ENCODE measurements around the gene CDH13.
A peak's percentile ranks its signal among the peaks of the same experiment; 100 is the strongest.

Gene CDH13

DNA sequence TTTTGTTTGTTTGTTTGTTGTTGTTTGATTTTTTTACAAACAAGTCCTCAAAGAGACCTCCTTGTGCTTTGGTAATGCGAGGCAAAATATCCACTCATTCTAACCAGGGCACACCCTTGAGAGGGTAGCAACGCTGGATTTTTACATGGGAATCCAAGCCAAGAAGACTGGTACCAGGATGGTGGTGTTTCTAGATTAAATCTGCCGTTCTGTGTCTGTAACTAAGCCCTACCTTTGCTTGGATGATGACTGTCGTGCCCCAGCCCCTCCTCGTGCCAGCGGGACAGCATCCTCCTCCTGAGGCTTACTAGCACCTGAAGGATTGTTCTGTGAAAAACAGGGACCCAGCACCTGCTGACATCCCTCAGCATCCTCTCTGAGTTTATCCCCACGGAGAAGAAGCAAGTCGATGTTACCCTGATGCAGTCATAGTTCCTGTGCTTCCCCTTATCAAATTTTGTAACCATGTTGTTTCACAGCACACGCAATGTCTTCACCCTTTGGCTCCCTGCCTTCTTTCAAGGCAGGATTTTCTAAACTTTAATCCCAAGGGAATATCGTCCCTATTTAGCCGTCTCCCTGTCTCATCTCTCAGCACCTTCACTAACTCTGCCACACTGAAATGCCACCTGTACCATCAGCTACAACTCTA is 1175.9 kb downstream of the CDH13 start:
- no peak for DNase-seq

DNA sequence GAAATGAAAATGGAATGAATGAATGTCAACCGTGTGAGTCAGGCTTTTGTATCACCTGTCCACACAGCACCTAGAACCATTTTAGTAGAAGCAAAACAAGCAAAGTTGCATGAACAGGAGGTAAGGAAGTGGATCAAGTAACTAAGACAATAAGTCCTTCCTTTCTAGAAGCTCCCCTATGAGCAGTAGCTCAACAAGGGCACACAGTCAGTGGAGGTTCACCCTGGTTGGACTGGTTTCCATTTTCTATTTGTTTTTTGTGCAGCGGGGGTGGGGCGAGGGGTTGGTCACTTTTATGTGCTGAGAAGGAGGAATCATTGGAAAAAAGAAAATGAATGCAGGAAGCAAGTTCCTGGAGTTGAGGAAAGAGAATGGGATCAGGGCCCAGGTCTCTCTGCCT is 1177.0 kb downstream of the CDH13 start:
- DNase-seq, result no peak

DNA sequence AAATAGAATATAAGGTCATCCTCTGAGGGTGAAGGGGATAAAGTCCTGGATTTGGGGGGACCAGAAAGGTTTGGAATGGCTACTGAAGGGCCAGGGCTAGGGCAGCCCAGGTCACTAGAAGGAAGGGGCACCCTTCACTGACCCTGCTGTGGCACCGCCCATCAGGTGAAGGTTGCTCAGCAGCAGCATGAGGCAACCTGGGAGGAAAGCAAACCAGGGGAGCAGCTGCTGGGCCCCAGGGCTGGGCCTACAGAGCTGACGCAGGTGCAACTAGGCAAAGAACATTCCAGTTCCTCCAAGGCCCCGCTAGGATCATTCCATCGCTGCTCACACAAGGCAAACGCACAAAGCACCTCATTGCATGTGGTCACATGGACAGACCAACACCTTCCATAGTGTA is 1177.6 kb downstream of the CDH13 start:
- no peak for DNase-seq

DNA sequence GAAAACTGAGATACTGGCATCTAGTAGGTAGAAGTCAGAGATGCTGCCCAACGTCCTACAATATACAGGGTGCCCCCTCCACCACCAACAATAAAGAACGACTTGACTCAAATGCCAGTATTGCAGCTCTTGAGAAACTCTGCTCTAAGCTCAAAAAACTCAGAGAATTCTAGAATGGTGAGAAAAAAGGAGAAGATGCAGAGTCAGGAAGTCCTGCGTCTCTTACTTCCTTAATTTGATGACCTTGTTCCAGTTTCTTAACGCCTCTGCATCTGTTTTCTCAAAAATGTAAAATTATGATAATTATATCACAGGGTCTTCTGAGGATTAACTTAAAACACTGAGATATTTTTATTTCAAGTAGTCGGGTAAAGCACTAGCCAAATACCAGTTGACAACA is 1179.3 kb downstream of the CDH13 start:
- DNase-seq, result no peak

DNA sequence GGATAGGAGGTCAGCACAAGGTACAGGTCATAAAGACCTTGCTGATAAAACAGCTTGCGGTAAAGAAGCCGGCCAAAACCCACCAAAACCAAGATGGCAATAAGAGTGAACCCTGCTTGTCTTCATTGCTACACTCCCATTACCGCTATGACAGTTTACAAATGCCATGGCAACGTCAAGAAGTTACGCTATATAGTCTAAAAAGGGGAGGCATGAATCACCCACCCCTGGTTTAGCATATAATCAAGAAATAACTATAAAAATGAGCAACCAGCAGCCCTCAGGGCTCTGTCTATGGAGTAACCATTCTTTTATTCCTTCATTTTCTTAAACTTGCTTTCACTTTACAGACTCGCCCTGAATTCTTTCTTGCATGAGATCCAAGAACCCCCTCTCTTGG is 1180.0 kb downstream of the CDH13 start:
- no peak for DNase-seq

DNA sequence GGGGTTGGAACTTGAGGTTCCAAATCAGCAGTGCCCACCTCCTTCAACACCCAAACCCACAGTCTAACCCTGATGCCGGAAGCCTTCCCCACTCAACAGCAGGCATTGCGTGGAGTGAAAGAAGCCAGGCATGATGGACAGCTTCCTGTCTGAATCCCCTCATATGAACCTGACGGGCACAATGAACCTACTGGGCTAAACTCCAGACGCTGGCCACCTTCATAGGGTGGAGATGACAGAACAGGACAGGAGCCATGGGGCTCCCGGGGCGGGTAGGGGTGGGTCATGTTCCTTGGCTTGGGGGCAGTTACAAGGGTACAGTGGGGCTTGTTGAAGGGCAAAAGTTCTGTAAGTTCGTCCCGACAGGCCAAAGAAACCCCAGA is 1180.5 kb downstream of the CDH13 start:
- DNase-seq, result no peak

DNA sequence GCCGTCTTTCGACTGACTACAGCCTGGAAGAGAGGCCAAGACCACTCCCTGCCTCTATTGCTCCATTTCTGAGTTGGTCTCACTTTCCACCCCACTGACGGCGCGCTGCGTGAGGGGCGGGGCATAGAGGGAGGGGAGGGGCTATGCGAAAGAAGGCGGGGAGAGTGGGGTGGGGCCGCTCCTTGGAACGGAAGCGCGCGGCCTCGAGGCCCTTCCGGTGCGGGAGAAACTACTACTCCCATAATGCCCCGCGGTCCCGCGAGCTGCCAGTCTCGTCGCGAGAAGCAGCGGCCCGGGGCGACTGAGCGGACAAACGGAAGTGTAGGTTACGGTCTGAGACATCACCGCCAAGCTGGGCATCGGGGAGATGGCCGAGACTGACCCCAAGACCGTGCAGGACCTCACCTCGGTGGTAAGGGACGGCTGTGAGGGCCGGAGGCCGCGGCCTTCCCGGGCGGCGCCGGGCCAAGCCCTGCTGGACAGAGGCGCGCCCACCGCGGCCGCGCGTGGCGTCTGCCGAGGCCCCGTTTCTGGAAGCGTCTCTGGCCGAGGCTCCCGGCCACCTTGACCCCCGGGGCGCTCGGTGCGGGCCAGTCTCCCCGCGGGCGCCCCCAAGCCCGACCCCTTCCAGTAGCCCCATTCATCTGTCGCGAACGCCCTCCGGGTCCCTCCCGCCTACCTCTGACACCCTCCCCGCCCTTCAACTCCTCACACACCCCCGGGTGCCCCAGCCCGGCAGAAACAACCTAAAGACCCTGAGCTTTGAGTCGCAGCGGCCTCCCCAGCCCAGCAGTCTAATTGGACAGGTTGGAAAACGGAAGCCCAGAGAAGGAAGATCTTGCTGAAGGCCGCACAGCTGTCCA is 1181.2 kb downstream of the CDH13 start, which contains the start of gene HSBP1:
HSBP1 (plus strand) TSS at position 269 of the 863 bp plus-strand sequence; CDS start at position 368, 99 bp downstream.
- peak; percentile 93 for DNase-seq

DNA sequence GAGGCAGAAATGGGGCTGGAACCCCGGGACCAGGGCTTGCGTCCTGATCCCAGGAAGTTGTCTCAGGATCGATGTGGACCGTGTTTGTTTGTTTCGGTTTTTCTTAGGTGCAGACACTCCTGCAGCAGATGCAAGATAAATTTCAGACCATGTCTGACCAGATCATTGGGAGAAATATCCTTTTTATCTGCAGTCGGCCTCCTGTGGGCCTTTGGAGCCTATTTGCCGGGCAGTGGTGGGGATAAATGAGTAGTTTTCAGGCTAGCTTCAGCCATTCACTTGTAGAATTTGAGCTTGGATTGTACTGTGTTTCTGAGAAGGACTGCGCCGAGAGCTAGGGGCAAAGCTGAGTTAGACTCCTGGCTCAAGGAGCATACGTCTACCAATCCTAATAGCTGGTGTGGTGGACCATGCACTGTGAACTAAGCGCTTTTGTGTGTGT is 1181.8 kb downstream of the CDH13 start:
- no peak for DNase-seq

DNA sequence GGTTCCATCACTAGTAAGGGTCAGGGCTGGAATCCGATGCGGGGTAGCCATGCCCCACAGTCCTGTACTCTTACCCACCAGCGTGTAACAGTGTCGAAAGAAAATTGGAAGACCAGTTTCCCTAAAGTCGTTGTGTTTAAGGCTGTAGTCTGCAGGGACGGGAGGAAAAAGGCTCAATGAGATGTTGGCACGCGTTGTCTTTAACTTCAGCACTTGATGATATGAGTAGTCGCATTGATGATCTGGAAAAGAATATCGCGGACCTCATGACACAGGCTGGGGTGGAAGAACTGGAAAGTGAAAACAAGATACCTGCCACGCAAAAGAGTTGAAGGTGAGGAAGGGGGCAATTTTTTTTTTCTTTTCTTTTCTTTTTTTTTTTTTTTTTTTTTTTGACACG is 1182.3 kb downstream of the CDH13 start:
- no peak for DNase-seq

DNA sequence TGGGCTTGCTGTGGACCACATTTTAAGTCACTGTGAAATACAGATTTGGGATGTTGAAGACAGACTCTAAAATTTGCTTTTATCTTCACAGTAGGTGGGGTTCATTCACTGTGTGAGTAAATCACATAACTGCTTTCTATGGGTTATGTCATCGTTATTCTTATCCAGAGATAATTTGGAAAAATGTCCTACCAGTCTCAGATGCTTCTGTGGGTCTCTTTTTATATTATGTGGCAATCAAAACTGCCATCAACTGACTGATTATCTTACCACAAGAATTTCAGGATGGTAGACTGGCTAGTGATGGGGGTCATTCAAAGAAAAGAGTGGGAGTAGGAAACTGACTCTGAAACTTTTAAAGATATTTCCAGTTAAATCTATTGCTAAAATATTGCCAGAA is 1184.1 kb downstream of the CDH13 start:
- DNase-seq, result no peak

DNA sequence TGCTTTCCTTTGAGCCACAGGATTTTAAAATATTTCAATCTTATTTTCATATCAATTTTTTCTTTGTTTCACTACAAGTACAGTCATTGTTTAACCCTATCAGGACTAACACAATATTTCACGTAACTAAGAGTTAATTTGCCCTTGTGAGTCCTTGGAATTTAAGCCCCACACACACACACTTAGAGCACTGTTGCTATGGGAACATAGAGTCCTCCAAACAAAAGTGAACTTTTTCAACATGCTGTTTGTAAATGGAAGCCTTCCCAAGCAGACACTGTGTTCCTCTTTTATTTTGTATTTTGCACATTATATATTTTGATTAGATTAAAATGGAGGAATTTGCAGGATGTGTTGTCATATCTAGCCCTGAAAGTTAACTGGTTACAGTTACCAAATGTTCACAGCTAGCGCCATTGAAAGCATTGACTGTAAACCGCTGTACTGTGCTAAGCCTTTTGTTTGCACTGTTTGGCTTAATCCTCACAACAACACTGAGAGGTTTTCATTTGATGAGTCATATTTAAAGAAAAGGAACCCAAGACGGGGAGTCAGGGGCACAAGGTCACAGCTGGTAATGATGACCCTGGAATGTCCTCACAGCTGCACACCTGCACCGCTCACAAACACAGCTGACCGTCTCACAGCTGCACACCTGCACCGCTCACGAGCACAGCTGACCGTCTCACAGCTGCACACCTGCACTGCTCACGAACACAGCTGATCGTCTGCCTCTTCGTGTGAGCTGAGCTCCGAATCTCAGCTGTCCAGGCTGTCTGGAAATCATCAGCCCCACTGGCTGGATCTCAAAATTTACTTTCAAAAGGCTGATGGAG is 1187.3 kb downstream of the CDH13 start:
- no peak for DNase-seq

DNA sequence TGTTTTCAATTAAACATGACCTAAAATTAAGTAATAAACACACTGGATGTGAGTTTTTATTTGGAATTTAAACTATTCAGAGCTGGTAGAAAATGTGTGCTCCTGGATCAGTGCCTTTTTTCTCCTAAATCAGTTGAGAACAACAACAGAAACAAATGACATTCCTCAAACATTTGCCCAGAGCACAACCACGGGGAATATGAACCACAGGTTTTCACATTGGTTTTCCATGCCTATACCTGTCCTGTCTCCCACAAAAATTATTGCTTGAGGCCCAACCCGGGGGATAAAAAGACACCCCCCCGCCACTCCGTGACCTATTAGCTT is 1187.9 kb downstream of the CDH13 start:
- DNase-seq, result no peak

DNA sequence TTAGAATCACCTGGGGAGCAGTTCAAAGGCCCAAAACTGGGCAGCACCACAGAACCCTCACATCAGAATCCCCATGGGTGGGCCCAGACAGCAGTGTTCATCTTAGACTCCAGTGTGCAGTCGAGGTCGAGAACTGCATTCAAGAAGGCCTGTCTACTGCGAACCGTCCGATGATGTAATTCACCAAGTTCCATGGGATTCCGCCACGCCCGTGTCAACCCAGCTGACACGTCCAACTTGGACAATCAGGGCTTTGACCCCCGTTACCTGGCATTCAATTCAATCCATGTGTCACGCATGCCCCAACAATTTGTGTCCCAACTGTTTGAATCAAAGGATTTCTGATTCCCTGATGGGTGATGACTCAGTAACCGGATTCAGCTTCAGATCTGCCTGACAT is 1190.3 kb downstream of the CDH13 start:
- DNase-seq, result no peak

DNA sequence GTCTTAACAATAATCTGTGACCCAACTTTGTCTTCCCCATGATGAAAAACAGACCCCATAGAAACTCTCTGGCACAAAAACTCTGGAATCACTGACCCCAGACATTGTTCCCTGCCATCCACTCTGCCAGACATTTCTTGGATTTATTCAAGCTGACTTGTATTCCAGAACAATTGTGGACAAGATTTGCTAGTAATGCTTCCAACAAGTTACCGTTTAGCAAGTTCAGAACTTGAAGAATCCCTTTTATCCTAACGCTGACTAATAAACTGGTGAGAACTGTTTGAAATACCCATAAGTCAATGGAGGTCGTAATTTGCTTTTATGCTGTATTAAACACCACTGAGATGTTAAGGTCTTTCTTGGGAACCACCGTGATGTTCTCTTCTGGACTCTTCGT is 1191.5 kb downstream of the CDH13 start:
- no peak for DNase-seq

DNA sequence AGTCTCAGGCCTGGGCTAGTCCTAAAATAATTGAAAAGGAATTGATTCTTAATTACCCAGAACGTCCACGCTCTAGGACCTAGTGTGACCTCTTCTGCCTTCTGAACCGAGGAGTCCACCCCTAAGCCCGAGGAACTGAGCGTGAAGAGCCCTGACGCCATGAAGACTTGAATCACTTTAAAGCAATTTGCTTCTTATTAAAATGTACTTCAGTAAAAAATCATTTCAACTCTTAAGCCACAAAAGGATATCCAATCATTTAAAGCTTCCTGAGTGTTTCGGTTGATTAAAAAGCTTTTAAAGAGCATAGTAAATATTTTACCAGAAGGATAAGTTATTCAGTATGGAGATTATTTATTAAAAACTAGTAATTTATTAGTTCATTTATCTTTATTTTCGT is 1192.6 kb downstream of the CDH13 start:
- no peak for DNase-seq

DNA sequence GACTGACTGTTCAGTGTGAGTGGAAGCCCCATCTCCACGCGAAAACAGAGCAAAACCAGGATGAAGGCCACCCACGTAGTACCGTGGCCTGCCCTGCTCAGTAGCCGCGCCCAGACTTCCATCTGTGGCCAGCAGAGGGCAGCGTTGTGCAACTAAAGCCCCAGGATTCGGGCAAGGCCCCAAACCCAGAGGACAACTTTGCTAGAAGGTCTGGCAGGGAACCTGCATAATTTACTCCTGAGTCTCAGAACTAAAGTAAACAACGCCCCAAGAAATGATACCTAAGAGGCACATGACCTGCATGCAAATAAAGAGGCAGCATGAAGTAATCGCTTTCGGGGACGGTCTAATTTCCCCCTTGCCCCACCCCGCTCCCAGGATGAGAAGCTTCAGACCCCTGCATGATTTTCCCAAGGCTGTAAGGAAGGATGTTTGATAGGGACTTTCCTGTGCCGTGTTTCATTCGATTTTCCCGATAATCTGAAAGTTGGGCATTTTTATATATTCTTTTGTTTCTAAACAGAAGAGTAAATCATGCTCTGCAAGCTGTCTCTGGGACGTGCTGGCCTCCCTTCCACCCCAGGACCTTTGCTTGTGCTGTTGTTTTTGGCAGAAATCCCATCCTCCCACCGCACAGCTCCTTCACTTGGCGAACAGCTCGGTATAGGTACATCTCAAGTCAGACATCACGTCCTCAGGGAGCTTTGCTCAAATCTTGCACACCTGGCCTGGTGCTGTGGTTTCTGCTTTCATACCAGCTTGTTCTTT is 1199.6 kb downstream of the CDH13 start:
- peak; percentile 79 for DNase-seq

DNA sequence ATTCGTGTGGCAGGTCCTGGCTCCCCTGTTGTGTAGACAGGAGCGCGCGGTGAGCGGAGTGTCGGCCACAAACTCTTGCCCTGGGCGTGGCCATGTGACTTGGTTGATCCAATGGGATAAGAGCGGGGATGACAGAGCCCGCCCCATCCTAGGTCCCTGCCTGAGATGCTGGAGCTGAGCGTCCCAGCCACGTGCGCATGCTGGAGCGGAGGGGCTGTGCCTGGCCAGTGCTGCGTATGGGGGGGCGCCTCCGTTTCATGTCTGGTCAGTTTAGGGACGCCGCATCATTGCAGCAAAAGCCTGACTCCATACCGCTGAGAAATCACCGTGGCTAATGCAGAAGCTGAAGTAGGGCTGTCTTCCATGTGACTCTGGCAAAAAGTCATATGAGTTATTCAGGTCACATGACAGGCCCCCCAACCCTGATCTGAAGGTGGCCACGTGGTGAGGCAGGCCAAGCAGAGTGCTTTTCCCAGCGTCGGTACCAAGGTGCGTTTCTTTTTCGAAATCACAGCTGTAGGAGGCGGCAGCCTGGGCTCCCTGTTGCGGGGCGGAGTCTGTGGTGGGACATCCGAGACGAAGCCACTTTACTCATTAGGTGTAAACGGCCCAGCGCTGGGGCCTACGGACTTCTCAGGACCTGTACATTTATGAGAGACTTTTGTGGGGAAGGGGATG is 1203.5 kb downstream of the CDH13 start:
- DNase-seq, result no peak

DNA sequence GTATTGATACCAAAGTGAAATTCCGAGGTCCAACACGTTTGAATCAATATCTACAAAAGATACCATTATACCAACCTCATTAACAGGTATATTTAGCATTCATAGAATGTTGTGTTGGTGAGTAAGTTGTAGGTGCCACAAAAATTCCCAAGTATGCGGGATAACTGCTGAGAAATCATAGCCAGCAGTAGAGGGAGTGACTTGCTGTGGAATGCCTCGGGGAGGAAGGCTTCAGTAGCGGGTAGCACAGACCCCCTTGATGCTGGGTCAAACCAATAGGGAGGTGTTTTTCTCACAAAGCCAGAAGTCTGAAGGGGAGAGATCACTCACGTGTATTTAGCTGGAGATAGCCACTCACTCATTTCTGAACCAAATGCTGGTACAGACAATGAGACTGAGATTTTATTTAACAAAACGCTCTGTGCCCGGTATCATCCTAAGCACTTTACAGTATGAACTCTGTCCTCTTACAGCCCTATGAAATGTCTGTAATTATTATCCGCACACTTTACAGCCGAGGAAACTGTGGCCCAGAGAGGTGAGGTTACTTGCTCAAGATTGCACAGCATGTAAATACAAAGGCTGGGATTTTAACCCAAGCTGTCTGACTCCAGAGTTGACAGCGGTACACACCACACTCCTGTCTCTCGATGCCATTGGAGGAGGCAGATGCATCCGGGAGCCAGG is 1204.1 kb downstream of the CDH13 start:
- no peak for DNase-seq

DNA sequence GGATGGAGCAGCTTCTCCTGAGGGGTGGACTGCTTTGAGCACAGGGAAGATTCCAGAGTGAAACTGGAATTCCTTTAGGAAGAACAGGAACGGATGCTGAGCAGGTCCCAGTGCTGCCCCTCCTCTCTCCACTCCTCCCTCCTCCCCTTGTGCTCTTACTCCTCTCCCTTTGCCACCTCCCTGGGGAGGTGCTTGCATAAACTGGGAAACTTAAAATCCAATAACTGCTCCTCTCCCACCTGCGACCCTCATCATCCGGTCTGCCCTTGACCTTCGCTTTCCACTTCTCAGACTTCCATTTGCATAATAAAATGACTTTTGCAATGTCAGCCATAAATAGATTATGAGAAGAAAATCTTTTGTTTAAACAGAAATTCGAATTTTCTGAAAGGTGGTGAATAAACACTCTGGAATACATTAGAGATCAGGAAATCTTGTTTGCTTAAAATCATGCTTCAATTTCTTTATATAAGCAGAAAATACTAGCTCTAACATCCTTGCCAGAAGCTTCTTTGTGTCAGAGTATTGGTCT is 1204.8 kb downstream of the CDH13 start:
- no peak for DNase-seq

DNA sequence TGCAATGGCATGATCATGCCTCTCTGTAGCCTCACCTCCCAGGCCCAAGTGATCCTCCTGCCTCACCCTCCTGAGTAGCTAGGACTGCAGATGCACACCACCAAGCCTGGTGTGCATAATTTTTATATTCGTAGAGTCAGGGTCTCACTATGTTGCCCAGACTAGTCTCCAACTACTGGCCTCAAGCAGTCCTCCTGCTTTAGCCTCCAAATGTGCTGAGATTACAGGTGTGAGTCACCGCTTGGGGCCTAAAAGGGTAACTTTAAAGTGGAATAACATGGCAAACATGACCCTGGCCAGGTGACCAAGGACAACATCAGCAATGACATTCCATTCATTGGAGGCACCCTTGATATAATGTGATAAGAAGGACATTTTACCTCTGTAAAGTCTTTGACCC is 1207.2 kb downstream of the CDH13 start:
- DNase-seq, result no peak

All from activated naive CD4-positive, alpha-beta T cell treated with anti-CD3 and anti-CD28 coated beads, Interleukin-2, amount 50 U/mL, for 16 hours (primary cell).